COLO668 (cell line): ENCODE results near the gene TYR.
"Not testable (repeated sequence)": the region's sequence is repeated elsewhere in the genome, so short reads cannot be mapped to it uniquely, and the experiment has no call there.

Experiments used
- DNase-seq: peaks from one replicate; lab custom pipeline; 2025; ENCODE audit not compliant: unreplicated experiment; lab: John Stamatoyannopoulos, UW

Gene TYR

DNA sequence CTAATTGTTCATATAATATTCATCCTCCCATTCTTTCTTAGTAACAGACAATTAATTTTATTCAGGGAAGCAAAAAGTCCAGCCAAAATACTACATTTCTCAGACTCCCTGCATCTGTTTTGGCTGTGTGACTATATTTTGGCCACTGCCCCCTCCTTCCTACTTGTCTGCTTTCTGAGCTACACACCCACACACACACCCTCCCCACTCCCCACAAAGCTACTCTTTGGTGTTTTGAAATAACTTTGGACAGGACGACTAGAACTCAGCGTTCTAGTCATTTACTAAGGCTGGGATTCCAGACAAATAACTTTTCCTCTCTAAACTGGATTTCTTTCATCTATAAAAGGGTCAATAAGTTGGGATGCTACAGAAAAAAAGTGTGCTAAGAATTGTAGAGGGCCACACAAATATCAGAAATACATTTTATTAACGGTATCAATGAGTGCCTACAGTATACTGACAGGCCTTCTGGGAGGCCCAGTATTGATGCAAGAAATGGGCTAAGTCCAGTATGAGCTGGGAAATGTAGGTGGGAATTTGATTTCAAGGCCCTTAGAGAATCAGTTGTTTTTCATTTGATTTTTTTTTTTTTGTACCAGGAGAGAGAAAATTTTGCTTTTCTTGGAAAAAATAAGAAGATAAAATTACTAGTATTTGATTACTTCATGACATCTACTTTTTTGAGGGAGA is 165.4 kb downstream of the TYR start:
- not testable (repeated sequence) for DNase-seq
